Measurements from ENCODE around the gene SLC28A1. TPM values are rescaled to one million over a fixed set of nuclear protein-coding genes. Genes with fewer than 3 reads are reported as not detected.
A peak's percentile ranks its signal among the peaks of the same experiment; 100 is the strongest.

SLC28A1 gene, protein sequence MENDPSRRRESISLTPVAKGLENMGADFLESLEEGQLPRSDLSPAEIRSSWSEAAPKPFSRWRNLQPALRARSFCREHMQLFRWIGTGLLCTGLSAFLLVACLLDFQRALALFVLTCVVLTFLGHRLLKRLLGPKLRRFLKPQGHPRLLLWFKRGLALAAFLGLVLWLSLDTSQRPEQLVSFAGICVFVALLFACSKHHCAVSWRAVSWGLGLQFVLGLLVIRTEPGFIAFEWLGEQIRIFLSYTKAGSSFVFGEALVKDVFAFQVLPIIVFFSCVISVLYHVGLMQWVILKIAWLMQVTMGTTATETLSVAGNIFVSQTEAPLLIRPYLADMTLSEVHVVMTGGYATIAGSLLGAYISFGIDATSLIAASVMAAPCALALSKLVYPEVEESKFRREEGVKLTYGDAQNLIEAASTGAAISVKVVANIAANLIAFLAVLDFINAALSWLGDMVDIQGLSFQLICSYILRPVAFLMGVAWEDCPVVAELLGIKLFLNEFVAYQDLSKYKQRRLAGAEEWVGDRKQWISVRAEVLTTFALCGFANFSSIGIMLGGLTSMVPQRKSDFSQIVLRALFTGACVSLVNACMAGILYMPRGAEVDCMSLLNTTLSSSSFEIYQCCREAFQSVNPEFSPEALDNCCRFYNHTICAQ
- total RNA-seq, result not detected
- long read RNA-seq, result 0 reads

DNA sequence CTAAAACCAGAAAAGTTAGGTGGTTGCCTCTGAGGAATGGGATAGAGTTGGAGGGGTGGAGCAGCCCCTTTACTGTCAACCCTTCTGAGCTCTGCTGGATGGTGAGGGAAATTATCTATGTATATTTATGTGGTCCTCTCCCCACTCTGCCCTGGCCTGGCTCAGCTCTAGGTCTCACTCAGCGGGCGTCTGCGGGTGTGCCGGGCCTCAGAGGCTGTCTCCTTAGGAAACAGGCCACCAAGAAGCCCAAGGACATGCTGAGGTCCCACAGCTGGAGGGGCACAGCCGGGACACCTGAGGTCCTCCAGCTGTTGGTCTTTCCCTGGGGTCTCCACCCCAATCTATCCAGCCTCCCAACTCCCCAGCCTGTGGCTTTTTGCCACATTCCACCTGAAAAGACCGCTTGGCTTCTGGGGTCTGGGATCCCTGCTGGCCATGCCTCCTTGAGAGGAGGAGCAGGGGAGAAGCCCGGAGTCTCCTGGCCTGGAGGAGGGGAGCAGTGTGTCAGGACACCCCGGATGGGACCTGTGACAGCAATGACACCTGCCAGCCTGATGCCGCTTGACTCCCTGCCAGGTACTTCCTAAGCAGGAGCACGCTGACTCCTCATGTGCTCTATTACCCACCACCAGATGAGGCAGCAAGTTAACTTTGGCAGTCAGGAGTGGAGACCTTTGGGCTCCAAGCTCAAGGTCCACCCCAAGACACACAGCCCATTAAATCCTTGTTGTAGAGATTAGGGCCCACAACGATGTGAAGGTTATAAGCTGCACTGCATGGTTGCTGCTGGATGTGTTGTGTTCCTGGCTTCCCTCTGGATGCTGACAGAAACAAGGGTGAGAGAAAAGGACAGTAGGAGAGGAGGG is at the start of gene SLC28A1:
SLC28A1 (plus strand) TSS at position 747 of the 866 bp plus-strand sequence. CDS start 3,099 bp downstream, outside the sequence.
- Histone ChIP-seq H3K36me3 (no peaks in the 10 kb centered on the region), H3K9me3 (no peaks in the 10 kb centered on the region), H3K27me3 (no peaks in the 10 kb centered on the region), H3K27ac (no peak within 1 kb of the TSS), H3K4me1 (no peaks in the 10 kb centered on the region), H3K4me3 (no peak within 1 kb of the TSS)
- ATAC-seq (no peak), DNase-seq (no peak)
- TF ChIP-seq, protein P1, sequence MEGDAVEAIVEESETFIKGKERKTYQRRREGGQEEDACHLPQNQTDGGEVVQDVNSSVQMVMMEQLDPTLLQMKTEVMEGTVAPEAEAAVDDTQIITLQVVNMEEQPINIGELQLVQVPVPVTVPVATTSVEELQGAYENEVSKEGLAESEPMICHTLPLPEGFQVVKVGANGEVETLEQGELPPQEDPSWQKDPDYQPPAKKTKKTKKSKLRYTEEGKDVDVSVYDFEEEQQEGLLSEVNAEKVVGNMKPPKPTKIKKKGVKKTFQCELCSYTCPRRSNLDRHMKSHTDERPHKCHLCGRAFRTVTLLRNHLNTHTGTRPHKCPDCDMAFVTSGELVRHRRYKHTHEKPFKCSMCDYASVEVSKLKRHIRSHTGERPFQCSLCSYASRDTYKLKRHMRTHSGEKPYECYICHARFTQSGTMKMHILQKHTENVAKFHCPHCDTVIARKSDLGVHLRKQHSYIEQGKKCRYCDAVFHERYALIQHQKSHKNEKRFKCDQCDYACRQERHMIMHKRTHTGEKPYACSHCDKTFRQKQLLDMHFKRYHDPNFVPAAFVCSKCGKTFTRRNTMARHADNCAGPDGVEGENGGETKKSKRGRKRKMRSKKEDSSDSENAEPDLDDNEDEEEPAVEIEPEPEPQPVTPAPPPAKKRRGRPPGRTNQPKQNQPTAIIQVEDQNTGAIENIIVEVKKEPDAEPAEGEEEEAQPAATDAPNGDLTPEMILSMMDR (IDR thresholded peaks at IDR 0.05), result no peak
- intact Hi-C loops (cut with DNase I), result no loop called here

DNA sequence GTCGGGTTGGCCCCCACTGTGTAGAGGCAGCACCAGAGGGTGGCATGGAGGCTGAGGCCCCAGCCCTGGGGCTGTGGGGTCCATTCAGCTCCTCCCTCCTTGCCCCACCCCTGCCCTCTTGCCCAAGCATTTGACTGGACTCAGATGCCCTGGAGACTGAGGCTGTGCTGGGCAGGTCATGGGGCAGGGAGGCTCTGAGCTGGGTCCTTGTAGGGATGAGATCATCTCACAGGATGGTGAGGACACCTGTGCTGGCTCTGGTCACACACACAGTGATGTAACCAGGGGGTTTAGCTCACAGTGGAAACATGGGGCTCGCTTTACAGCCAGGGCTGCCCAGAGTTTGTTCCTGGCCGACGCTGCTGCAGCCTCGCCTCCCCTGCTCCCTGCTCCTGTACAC is 49.5 kb upstream of the SLC28A1 start:
- H3K27ac ChIP-seq, result no peak overlapping the region
- intact Hi-C loops (cut with DNase I), result no loop called here

DNA sequence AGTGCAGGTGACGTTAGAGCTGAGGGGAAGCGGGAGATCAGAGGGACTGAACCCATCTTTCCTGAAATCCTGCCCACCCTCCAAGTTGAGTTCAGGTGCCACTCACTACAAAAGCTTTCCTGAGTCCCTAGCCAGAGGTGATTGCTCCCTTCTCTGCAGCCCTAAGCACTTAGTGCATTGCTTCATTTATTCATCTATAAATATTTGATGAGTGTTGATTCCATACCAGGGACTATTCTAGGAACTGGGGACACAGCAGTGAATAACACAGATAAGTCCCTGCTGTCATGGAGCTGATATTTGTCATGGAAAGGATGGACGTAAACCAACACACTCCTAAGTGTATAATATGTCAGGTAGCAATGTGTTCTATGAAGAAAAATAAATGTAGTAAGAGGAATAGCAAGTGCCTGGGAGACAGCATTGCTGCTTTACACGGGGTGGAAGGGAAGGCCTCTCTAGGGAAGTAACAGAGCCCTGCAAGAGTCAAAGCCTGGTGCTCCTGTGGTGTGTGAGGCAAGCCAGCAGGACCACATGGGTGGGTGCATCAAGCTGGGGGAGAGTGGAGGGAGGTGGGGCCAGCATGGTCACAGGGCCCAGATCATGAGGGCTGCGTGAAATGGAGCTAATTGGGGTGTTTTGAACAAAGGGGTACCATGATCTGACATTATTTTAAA is 48.7 kb upstream of the SLC28A1 start:
- Histone ChIP-seq H3K4me3 (no peak overlapping the region), H3K27me3 (no peaks in the 10 kb centered on the region), H3K9me3 (no peaks in the 10 kb centered on the region), H3K36me3 (no peaks in the 10 kb centered on the region), H3K27ac (peak overlapping the region; percentile 42), H3K4me1 (peaks cover 32% of the 10 kb centered on the region)
- intact Hi-C loops (cut with DNase I), result no loop called here
- DNase-seq (no peak), ATAC-seq (peak; percentile 61)
- TF ChIP-seq, protein P1 (IDR thresholded peaks at IDR 0.05), result no peak

More for the DNA sequence above, 49.5 kb upstream of the SLC28A1 start:
- Histone ChIP-seq H3K27me3 (no peaks in the 10 kb centered on the region), H3K9me3 (no peaks in the 10 kb centered on the region), H3K36me3 (no peaks in the 10 kb centered on the region), H3K4me3 (no peak overlapping the region), H3K4me1 (peaks cover 23% of the 10 kb centered on the region)
- ATAC-seq, result no peak
- TF ChIP-seq, protein P1 (IDR thresholded peaks at IDR 0.05), result no peak
- no peak for DNase-seq

DNA sequence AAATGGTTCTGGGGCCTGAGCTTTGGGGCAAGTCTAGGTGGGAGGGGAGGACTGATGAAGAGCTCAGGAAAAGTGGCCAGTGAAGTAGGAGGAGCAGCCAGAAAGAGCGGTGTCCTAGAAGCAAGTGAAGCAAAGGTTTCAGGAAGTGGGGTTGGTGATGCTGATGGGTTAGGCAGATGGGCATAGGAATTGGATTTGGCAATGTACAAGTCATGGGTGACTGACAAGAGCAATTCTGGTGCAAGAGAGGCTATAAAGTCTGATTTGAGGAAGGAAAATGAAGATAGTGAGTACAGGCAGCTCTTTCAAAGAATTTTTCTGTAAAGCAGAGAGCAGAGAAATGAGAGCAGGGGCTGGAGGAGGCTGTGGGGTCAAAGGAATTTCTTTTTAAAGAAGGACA is 47.6 kb upstream of the SLC28A1 start:
- TF ChIP-seq, protein P1 (IDR thresholded peaks at IDR 0.05), result no peak
- no peak for DNase-seq
- no peaks in the 10 kb centered on the region for H3K36me3 ChIP-seq
- intact Hi-C loops (cut with DNase I), result no loop called here
- no peak overlapping the region for H3K27ac ChIP-seq
- H3K9me3 ChIP-seq, result no peaks in the 10 kb centered on the region
- H3K27me3 ChIP-seq, result no peaks in the 10 kb centered on the region
- no peak overlapping the region for H3K4me3 ChIP-seq
- peaks cover 33% of the 10 kb centered on the region for H3K4me1 ChIP-seq
- ATAC-seq, result peak; percentile 50

DNA sequence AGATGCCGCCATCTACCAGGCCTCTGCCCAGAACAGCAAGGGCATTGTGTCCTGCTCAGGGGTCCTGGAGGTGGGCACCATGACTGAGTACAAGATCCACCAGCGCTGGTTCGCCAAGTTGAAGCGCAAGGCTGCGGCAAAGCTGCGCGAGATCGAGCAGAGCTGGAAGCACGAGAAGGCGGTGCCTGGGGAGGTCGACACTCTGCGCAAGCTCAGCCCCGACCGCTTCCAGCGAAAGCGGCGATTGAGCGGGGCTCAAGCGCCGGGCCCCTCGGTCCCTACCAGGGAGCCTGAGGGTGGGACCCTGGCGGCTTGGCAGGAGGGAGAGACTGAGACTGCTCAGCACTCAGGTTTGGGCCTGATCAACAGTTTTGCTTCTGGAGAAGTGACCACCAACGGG is 44.7 kb upstream of the SLC28A1 start:
- TF ChIP-seq, protein P1 (IDR thresholded peaks at IDR 0.05), result no peak
- Histone ChIP-seq H3K4me1 (peaks cover 19% of the 10 kb centered on the region), H3K27ac (peak overlapping the region; percentile 78), H3K4me3 (no peak overlapping the region), H3K27me3 (no peaks in the 10 kb centered on the region), H3K36me3 (no peaks in the 10 kb centered on the region), H3K9me3 (no peaks in the 10 kb centered on the region)
- no peak for ATAC-seq
- intact Hi-C loops (cut with DNase I), result no loop called here
- DNase-seq, result no peak

All from upper lobe of right lung (tissue), 1 donor.